Measurements from ENCODE around the gene FMNL3.

The FMNL3 gene

DNA sequence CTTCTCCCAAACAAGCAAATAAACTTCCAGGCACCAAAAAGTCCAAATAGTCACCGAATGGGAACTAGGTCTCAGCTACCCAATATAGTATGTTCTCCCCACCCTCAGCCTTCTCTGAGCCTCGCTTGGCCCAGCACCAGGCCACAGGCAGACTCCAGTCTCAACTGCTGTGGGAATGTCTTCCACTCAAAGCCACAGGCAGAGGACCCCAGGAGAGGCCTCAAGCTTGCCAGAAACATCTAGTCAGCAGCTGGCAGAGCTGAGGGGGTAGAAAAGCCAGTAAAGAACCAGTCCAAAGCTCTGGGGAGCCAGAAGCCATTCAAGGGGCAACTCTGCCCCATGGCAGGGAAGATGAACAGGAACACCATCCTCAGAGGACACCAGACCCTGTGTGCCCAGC, 41.8 kb downstream of the FMNL3 start:
- Histone ChIP-seq H2AFZ (ENCODE audit: insufficient read depth, low read length, poor library complexity) (no peak overlapping the region), H3K9ac (ENCODE audit: low read length) (no peak overlapping the region), H4K91ac (ENCODE audit: low read depth, low read length) (peak overlapping the region; percentile 4), H3K4ac (ENCODE audit: low read depth, low read length) (no peak overlapping the region), H3K79me1 (ENCODE audit: low read length) (peaks cover 12% of the 10 kb centered on the region), H3K4me3 (ENCODE audit: low read depth, low read length) (no peak overlapping the region), H3K27ac (ENCODE audit: low read depth, low read length) (no peak overlapping the region), H2AK5ac (ENCODE audit: low read length) (no peak overlapping the region), H3K36me3 (ENCODE audit: control insufficient read depth in 1 of 2, insufficient read depth in 2 of 2, low read length in 2 of 2) (no peaks in the 10 kb centered on the region), H3K4me1 (ENCODE audit: control insufficient read depth in 1 of 2, insufficient read depth in 2 of 2, low read length in 2 of 2) (peaks cover 16 to 24% of the 10 kb centered on the region in 2 experiments), H4K12ac (ENCODE audit: low read depth, low read length) (no peak overlapping the region), H4K8ac (ENCODE audit: low read depth, low read length) (no peak overlapping the region), H3K14ac (ENCODE audit: low read length) (peak overlapping the region; percentile 8), H3K4me2 (ENCODE audit: low read length) (no peak overlapping the region), H3K23ac (ENCODE audit: low read length) (no peak overlapping the region), H2BK12ac (ENCODE audit: low read length) (peak overlapping the region; percentile 61), H3K9me3 (ENCODE audit: insufficient read depth, low read depth, low read length) (no peaks in the 10 kb centered on the region), H3K18ac (ENCODE audit: low read length) (no peak overlapping the region), H2BK120ac (ENCODE audit: insufficient read depth, low read length, poor library complexity) (no peak overlapping the region), H2BK5ac (ENCODE audit: low read depth, low read length, poor library complexity) (no peak overlapping the region), H3K79me2 (ENCODE audit: control insufficient read depth, insufficient read depth, low read length, poor library complexity) (no peaks in the 10 kb centered on the region), H3K27me3 (ENCODE audit: insufficient read depth, low read length) (no peaks in the 10 kb centered on the region)
- no peak for DNase-seq
- no CpG with 5 or more reads among the region's 2 CpGs for WGBS (ENCODE audit: extremely low coverage, insufficient coverage, insufficient read length)

DNA sequence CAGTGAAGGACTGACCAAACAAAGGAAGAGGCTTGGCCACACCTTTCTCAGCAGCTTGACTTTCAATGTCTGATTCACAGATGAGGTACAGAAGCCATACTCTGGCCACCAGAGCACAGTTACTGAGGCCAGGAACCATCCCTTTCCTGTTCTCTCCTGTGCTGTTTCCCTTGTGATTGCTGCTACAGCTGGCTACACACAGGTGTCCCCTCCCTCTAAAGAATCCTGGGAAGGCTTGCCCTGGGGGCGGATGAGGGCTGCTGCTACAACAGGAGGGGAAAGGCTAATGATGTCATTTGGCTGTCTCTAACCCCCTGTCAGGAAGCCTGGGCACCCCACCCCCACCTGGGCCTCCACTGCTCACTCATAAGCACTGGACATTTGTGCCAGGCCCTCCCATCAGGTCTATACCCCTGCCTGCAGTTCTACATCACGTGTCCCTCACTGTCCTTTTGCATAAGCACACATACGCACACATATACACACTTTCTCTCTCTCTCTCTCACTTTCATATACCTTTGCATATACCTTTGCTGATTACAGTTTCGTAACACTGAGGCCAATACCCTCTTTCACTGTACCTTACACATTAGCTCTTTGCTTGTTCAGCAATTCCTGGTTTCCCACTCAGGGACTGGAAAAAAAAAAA, 42.5 kb downstream of the FMNL3 start:
- peak overlapping the region; percentile 90 for H4K91ac ChIP-seq (ENCODE audit: low read depth, low read length)
- no CpG with 5 or more reads among the region's 4 CpGs for WGBS (ENCODE audit: extremely low coverage, insufficient coverage, insufficient read length)

DNA sequence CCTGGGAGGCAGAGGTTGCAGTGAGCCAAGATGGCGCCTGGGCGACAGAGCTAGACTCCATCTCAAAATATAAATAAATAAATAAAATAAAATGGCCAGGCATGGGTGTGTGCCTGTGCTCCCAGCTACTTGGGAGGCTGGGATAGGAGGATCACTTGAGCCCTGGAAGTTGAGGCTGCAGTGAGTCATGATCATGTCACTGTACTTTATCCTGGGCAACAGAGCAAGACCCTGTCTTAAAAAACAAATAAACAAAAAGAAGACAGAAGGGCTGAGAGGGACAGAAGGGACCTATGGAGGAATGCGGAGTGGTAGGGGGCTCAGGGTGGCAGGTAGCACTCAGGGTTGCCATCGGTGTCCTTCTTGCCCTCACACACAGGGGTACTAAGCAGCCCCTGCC, 43.0 kb downstream of the FMNL3 start:
- H3K23ac ChIP-seq (ENCODE audit: low read length) = no peak overlapping the region
- H2AFZ ChIP-seq (ENCODE audit: insufficient read depth, low read length, poor library complexity) = peak overlapping the region; percentile 67
- H3K14ac ChIP-seq (ENCODE audit: low read length) = peak overlapping the region; percentile 66
- H3K36me3 ChIP-seq (ENCODE audit: control insufficient read depth in 1 of 2, insufficient read depth in 2 of 2, low read length in 2 of 2) = no peaks in the 10 kb centered on the region
- peak overlapping the region; percentile 90 for H4K91ac ChIP-seq (ENCODE audit: low read depth, low read length)
- peak overlapping the region; percentile 96 for H2AK5ac ChIP-seq (ENCODE audit: low read length)
- H2BK120ac ChIP-seq (ENCODE audit: insufficient read depth, low read length, poor library complexity) = peak overlapping the region; percentile 74
- no peaks in the 10 kb centered on the region for H3K9me3 ChIP-seq (ENCODE audit: insufficient read depth, low read depth, low read length)
- H3K4me3 ChIP-seq (ENCODE audit: low read depth, low read length) = no peak overlapping the region
- H3K9ac ChIP-seq (ENCODE audit: low read length) = no peak overlapping the region
- peak overlapping the region; percentile 96 for H2BK12ac ChIP-seq (ENCODE audit: low read length)
- H4K8ac ChIP-seq (ENCODE audit: low read depth, low read length) = peak overlapping the region; percentile 50
- H2BK5ac ChIP-seq (ENCODE audit: low read depth, low read length, poor library complexity) = peak overlapping the region; percentile 79
- H3K79me1 ChIP-seq (ENCODE audit: low read length) = peaks cover 12% of the 10 kb centered on the region
- peak overlapping the region; percentile 71 for H3K18ac ChIP-seq (ENCODE audit: low read length)
- no peaks in the 10 kb centered on the region for H3K27me3 ChIP-seq (ENCODE audit: insufficient read depth, low read length)
- no peaks in the 10 kb centered on the region for H3K79me2 ChIP-seq (ENCODE audit: control insufficient read depth, insufficient read depth, low read length, poor library complexity)
- H3K4me2 ChIP-seq (ENCODE audit: low read length) = no peak overlapping the region
- H3K4me1 ChIP-seq (ENCODE audit: control insufficient read depth in 1 of 2, insufficient read depth in 2 of 2, low read length in 2 of 2) = peaks cover 16 to 24% of the 10 kb centered on the region in 2 experiments
- no CpG with 5 or more reads among the region's 4 CpGs for WGBS (ENCODE audit: extremely low coverage, insufficient coverage, insufficient read length)
- H3K27ac ChIP-seq (ENCODE audit: low read depth, low read length) = peak overlapping the region; percentile 61
- H3K4ac ChIP-seq (ENCODE audit: low read depth, low read length) = peak overlapping the region; percentile 51
- H4K12ac ChIP-seq (ENCODE audit: low read depth, low read length) = peak overlapping the region; percentile 43
- DNase-seq = peak in 1 of 2 donors; percentile 27

More for the DNA sequence above, 42.5 kb downstream of the FMNL3 start:
- H2BK12ac ChIP-seq (ENCODE audit: low read length) = peak overlapping the region; percentile 96
- no peaks in the 10 kb centered on the region for H3K27me3 ChIP-seq (ENCODE audit: insufficient read depth, low read length)
- peak overlapping the region; percentile 74 for H2BK120ac ChIP-seq (ENCODE audit: insufficient read depth, low read length, poor library complexity)
- peak overlapping the region; percentile 51 for H3K4ac ChIP-seq (ENCODE audit: low read depth, low read length)
- DNase-seq = peak; percentile 95 to 97
- H2AFZ ChIP-seq (ENCODE audit: insufficient read depth, low read length, poor library complexity) = peak overlapping the region; percentile 67
- H3K4me3 ChIP-seq (ENCODE audit: low read depth, low read length) = no peak overlapping the region
- peak overlapping the region; percentile 79 for H2BK5ac ChIP-seq (ENCODE audit: low read depth, low read length, poor library complexity)
- H3K79me1 ChIP-seq (ENCODE audit: low read length) = peaks cover 12% of the 10 kb centered on the region
- H2AK5ac ChIP-seq (ENCODE audit: low read length) = peak overlapping the region; percentile 96
- no peak overlapping the region for H3K23ac ChIP-seq (ENCODE audit: low read length)
- peak overlapping the region; percentile 71 for H3K18ac ChIP-seq (ENCODE audit: low read length)
- H4K12ac ChIP-seq (ENCODE audit: low read depth, low read length) = peak overlapping the region; percentile 43
- no peaks in the 10 kb centered on the region for H3K36me3 ChIP-seq (ENCODE audit: control insufficient read depth in 1 of 2, insufficient read depth in 2 of 2, low read length in 2 of 2)
- H3K14ac ChIP-seq (ENCODE audit: low read length) = peak overlapping the region; percentile 66
- H4K8ac ChIP-seq (ENCODE audit: low read depth, low read length) = peak overlapping the region; percentile 50
- H3K79me2 ChIP-seq (ENCODE audit: control insufficient read depth, insufficient read depth, low read length, poor library complexity) = no peaks in the 10 kb centered on the region
- no peak overlapping the region for H3K4me2 ChIP-seq (ENCODE audit: low read length)
- peaks cover 16 to 24% of the 10 kb centered on the region in 2 experiments for H3K4me1 ChIP-seq (ENCODE audit: control insufficient read depth in 1 of 2, insufficient read depth in 2 of 2, low read length in 2 of 2)
- H3K27ac ChIP-seq (ENCODE audit: low read depth, low read length) = peak overlapping the region; percentile 61
- no peak overlapping the region for H3K9ac ChIP-seq (ENCODE audit: low read length)
- H3K9me3 ChIP-seq (ENCODE audit: insufficient read depth, low read depth, low read length) = no peaks in the 10 kb centered on the region

DNA sequence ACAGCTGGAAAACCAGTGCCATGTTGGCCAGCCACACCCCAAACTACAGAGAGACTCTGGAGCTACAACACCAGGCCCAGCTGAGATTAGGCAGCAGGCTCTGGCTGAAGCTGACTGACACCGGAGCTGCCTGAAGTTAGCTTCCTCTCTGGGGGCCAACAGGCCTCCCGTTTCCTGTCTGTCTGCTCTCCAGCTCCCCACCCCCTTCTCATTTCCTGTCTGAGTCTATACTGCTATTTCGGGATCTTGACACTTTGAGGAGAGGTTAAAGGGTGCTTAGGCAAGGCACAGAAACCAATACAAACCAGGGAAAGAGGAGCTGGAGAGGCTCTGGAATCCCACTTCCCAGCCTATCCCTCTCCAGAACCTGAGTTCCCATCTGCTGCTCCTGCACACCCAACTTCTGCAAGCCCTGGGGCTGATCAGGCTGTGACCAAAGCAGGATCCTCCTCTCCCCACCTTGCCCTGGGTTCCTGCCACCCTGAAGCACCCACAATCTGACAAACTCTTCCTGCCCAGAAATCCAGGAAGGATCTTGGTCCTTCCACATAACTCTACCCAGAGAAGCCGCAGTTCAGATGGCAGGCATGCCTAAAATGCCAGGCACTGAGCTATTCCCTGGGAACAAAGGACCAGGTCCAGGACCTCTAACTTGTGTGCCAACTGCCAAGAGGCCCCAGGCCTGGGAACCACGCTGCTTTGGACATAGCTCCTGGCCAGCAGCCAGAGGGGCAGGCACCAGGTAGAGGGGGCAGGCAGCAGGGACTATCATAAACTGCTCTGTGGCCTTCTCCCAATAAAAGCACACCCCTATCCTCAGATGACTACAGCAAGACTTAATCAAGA, 44.0 kb downstream of the FMNL3 start:
- WGBS (ENCODE audit: extremely low coverage, insufficient coverage, insufficient read length) = no CpG with 5 or more reads among the region's 5 CpGs

More for the DNA sequence above, 44.0 kb downstream of the FMNL3 start:
- peak overlapping the region; percentile 72 for H3K18ac ChIP-seq (ENCODE audit: low read length)
- no peak overlapping the region for H3K4me3 ChIP-seq (ENCODE audit: low read depth, low read length)
- H3K36me3 ChIP-seq (ENCODE audit: control insufficient read depth in 1 of 2, insufficient read depth in 2 of 2, low read length in 2 of 2) = peaks cover 1 to 2% of the 10 kb centered on the region in 2 experiments
- H2AFZ ChIP-seq (ENCODE audit: insufficient read depth, low read length, poor library complexity) = peak overlapping the region; percentile 40
- H4K91ac ChIP-seq (ENCODE audit: low read depth, low read length) = peak overlapping the region; percentile 67
- no peaks in the 10 kb centered on the region for H3K27me3 ChIP-seq (ENCODE audit: insufficient read depth, low read length)
- no peak overlapping the region for H3K23ac ChIP-seq (ENCODE audit: low read length)
- no peaks in the 10 kb centered on the region for H3K9me3 ChIP-seq (ENCODE audit: insufficient read depth, low read depth, low read length)
- H3K4ac ChIP-seq (ENCODE audit: low read depth, low read length) = peak overlapping the region; percentile 41
- peak overlapping the region; percentile 7 for H3K4me2 ChIP-seq (ENCODE audit: low read length)
- H4K8ac ChIP-seq (ENCODE audit: low read depth, low read length) = peak overlapping the region; percentile 40
- H4K12ac ChIP-seq (ENCODE audit: low read depth, low read length) = peak overlapping the region; percentile 31
- peak overlapping the region; percentile 87 for H3K27ac ChIP-seq (ENCODE audit: low read depth, low read length)
- peak overlapping the region; percentile 71 for H2BK5ac ChIP-seq (ENCODE audit: low read depth, low read length, poor library complexity)
- H3K9ac ChIP-seq (ENCODE audit: low read length) = peak overlapping the region; percentile 14
- H2AK5ac ChIP-seq (ENCODE audit: low read length) = peak overlapping the region; percentile 28
- H3K79me2 ChIP-seq (ENCODE audit: control insufficient read depth, insufficient read depth, low read length, poor library complexity) = no peaks in the 10 kb centered on the region
- DNase-seq = no peak
- H2BK120ac ChIP-seq (ENCODE audit: insufficient read depth, low read length, poor library complexity) = peak overlapping the region; percentile 65
- peak overlapping the region; percentile 88 for H2BK12ac ChIP-seq (ENCODE audit: low read length)
- peaks cover 16 to 24% of the 10 kb centered on the region in 2 experiments for H3K4me1 ChIP-seq (ENCODE audit: control insufficient read depth in 1 of 2, insufficient read depth in 2 of 2, low read length in 2 of 2)
- H3K14ac ChIP-seq (ENCODE audit: low read length) = peak overlapping the region; percentile 80
- H3K79me1 ChIP-seq (ENCODE audit: low read length) = peaks cover 12% of the 10 kb centered on the region
